Neuronal stem cell (in vitro differentiated cells): ENCODE results near the gene AOAH.

Experiments
- DNase-seq: peaks from one replicate; pipeline ENCODE4 v3.0.0-alpha.2; 2013; ENCODE audit warnings: low spot score
- H2AFZ ChIP-seq: one replicate; pipeline ENCODE4 v1.6.1; 2013; ENCODE audit warnings: mild to moderate bottlenecking, low read length, inconsistent platforms
- H2AK5ac ChIP-seq: 2 replicates; pipeline ENCODE4 v1.6.1; 2013; ENCODE audit warnings: low read depth, mild to moderate bottlenecking, inconsistent platforms, low read length, moderate library complexity, mixed read lengths
- H2BK120ac ChIP-seq: 2 replicates; pipeline ENCODE4 v1.6.1; 2013; ENCODE audit warnings: low read depth, mild to moderate bottlenecking, inconsistent platforms, low read length, moderate library complexity, mixed read lengths
- H2BK12ac ChIP-seq: one replicate; pipeline ENCODE4 v1.6.1; 2013; ENCODE audit warnings: low read length, inconsistent platforms
- H2BK15ac ChIP-seq: 2 replicates; pipeline ENCODE4 v1.6.1; 2013; ENCODE audit warnings: mild to moderate bottlenecking, low read length, inconsistent platforms, mixed read lengths
- H2BK5ac ChIP-seq: one replicate; pipeline ENCODE4 v1.6.1; 2013; ENCODE audit warnings: inconsistent platforms, mild to moderate bottlenecking, low read length, moderate library complexity
- H3K14ac ChIP-seq: one replicate; pipeline ENCODE4 v1.6.1; 2013; ENCODE audit warnings: low read length, inconsistent platforms
- H3K18ac ChIP-seq: 2 replicates; pipeline ENCODE4 v1.6.1; 2013; ENCODE audit warnings: low read length, inconsistent platforms
- H3K23ac ChIP-seq: 2 replicates; pipeline ENCODE4 v1.6.1; 2013; ENCODE audit warnings: low read depth, mild to moderate bottlenecking, mixed read lengths, low read length, inconsistent platforms; ENCODE audit not compliant: poor library complexity
- H3K27ac ChIP-seq: replicated peaks from 3 replicates; pipeline ENCODE4 v1.5.1; 2013; ENCODE audit warnings: low read length, inconsistent platforms
- H3K27me3 ChIP-seq, 3 experiments: 2 replicates each; pipeline ENCODE4 v1.6.1; 2013; ENCODE audit warnings: low read length in 3 of 3, mild to moderate bottlenecking in 2 of 3, inconsistent platforms in 1 of 3, low read depth in 1 of 3, mixed read lengths in 1 of 3, moderate library complexity in 1 of 3; ENCODE audit not compliant: control insufficient read depth in 3 of 3, insufficient read depth in 3 of 3
- H3K36me3 ChIP-seq, 2 donors: replicated peaks in 1 of 2; 2 replicates each; pipeline ENCODE4 v1.6.1; 2013; ENCODE audit warnings: low read length in 2 of 2; ENCODE audit not compliant: control insufficient read depth in 2 of 2, insufficient read depth in 2 of 2
- H3K4ac ChIP-seq: 2 replicates; pipeline ENCODE4 v1.6.1; 2013; ENCODE audit warnings: inconsistent platforms, mild to moderate bottlenecking, low read length, moderate library complexity
- H3K4me1 ChIP-seq, 2 donors: 1 replicate in 1 of 2; 2 replicates in 1 of 2; pipeline ENCODE4 v1.6.1; 2013; ENCODE audit warnings: low read length in 2 of 2, low read depth in 1 of 2; ENCODE audit not compliant: control insufficient read depth in 2 of 2, insufficient read depth in 1 of 2
- H3K4me2 ChIP-seq: one replicate; pipeline ENCODE4 v1.6.1; 2013; ENCODE audit warnings: mild to moderate bottlenecking, low read length, inconsistent platforms; ENCODE audit not compliant: insufficient read depth, poor library complexity, severe bottlenecking
- H3K4me3 ChIP-seq, 2 donors: 2 replicates each; pipeline ENCODE4 v1.5.1; 2013; ENCODE audit warnings: low read length in 2 of 2, mild to moderate bottlenecking in 2 of 2, inconsistent platforms in 1 of 2, moderate library complexity in 1 of 2
- H3K79me1 ChIP-seq: one replicate; pipeline ENCODE4 v1.6.1; 2013; ENCODE audit warnings: low read depth, mild to moderate bottlenecking, inconsistent platforms, low read length, moderate library complexity
- H3K9ac ChIP-seq: one replicate; pipeline ENCODE4 v1.6.1; 2013; ENCODE audit warnings: mild to moderate bottlenecking, low read depth, low read length, inconsistent platforms; ENCODE audit not compliant: poor library complexity
- H3K9me3 ChIP-seq, 2 donors: replicated peaks in 1 of 2; 2 replicates each; pipeline versions ENCODE3 to v1.6.1; 2013; ENCODE audit warnings: low read length in 2 of 2, mild to moderate bottlenecking in 2 of 2, inconsistent platforms in 1 of 2, low read depth in 1 of 2, mixed read lengths in 1 of 2, moderate library complexity in 1 of 2; ENCODE audit not compliant: control insufficient read depth in 2 of 2, insufficient read depth in 1 of 2
- H4K8ac ChIP-seq: one replicate; pipeline ENCODE4 v1.6.1; 2013; ENCODE audit warnings: low read depth, mild to moderate bottlenecking, inconsistent platforms, low read length, moderate library complexity
- H4K91ac ChIP-seq: one replicate; pipeline ENCODE4 v1.6.1; 2013; ENCODE audit warnings: low read length, low read depth, mild to moderate bottlenecking, inconsistent platforms; ENCODE audit not compliant: poor library complexity
- WGBS, 2 donors: extraction: QIAGEN DNeasy Blood & Tissue Kit; methylation state at CpG; one replicate each; pipeline ENCODE4 v1.1.7; 2013; ENCODE audit warnings: missing lambda C conversion rate in 2 of 2, mixed read lengths in 1 of 2; ENCODE audit not compliant: insufficient read length in 2 of 2, insufficient replicate concordance in 1 of 2; ENCODE audit errors: extremely low coverage in 2 of 2; 5-methylcytosine and 5-hydroxymethylcytosine counted together

The AOAH gene

GRCh38 chr7:36710186-36710791 is 14.0 kb downstream of the AOAH start:
- WGBS, 2 donors, result no CpG with 5 or more reads among the region's 3 CpGs
- Histone ChIP-seq H3K36me3 (no peaks in the 10 kb centered on the region), H4K91ac (no peak overlapping the region), H2BK5ac (no peak overlapping the region), H4K8ac (no peak overlapping the region), H3K14ac (no peak overlapping the region), H2BK120ac (no peak overlapping the region), H2BK12ac (no peak overlapping the region), H3K4ac (no peak overlapping the region), H3K4me2 (no peak overlapping the region), H3K27me3 (no peaks in the 10 kb centered on the region), H3K23ac (no peak overlapping the region), H2AFZ (no peak overlapping the region), H3K18ac (no peak overlapping the region), H3K79me1 (no peaks in the 10 kb centered on the region), H3K9me3 (no peaks in the 10 kb centered on the region), H2AK5ac (no peak overlapping the region), H2BK15ac (no peak overlapping the region), H3K4me3 (no peak overlapping the region), H3K27ac (no peak overlapping the region), H3K9ac (no peak overlapping the region), H3K4me1 (no peaks in the 10 kb centered on the region)
- no peak for DNase-seq

- H2BK120ac ChIP-seq, result no peak overlapping the region
- H2BK5ac ChIP-seq, result no peak overlapping the region
- H4K8ac ChIP-seq, result no peak overlapping the region
- no peak overlapping the region for H4K91ac ChIP-seq
- no peaks in the 10 kb centered on the region for H3K79me1 ChIP-seq
- no peaks in the 10 kb centered on the region for H3K4me1 ChIP-seq
- H3K36me3 ChIP-seq, result no peaks in the 10 kb centered on the region
- no peak overlapping the region for H3K14ac ChIP-seq
- H3K4ac ChIP-seq, result no peak overlapping the region
- H3K4me3 ChIP-seq, result no peak overlapping the region
- H2AFZ ChIP-seq, result no peak overlapping the region
- H3K9ac ChIP-seq, result no peak overlapping the region
- H3K9me3 ChIP-seq, result no peaks in the 10 kb centered on the region
- no CpG with 5 or more reads among the region's 5 CpGs for WGBS, 2 donors
- no peak overlapping the region for H3K18ac ChIP-seq
- no peak overlapping the region for H3K4me2 ChIP-seq
- H3K27me3 ChIP-seq, result no peaks in the 10 kb centered on the region
- no peak overlapping the region for H3K27ac ChIP-seq
- DNase-seq, result no peak
- H3K23ac ChIP-seq, result no peak overlapping the region
- no peak overlapping the region for H2BK15ac ChIP-seq
- H2BK12ac ChIP-seq, result no peak overlapping the region
- no peak overlapping the region for H2AK5ac ChIP-seq
Observed at GRCh38 chr7:36708767-36709166, 15.5 kb downstream of the AOAH start.

GRCh38 chr7:36707898-36708297 is 16.4 kb downstream of the AOAH start:
- Histone ChIP-seq H3K4me3 (no peak overlapping the region), H3K4me1 (no peaks in the 10 kb centered on the region), H2AK5ac (no peak overlapping the region), H3K4ac (no peak overlapping the region), H3K79me1 (no peaks in the 10 kb centered on the region), H4K8ac (no peak overlapping the region), H3K4me2 (no peak overlapping the region), H3K23ac (no peak overlapping the region), H2BK120ac (no peak overlapping the region), H3K14ac (no peak overlapping the region), H2BK15ac (no peak overlapping the region), H3K27ac (no peak overlapping the region), H3K18ac (no peak overlapping the region), H3K9ac (no peak overlapping the region), H3K9me3 (no peaks in the 10 kb centered on the region), H2BK5ac (no peak overlapping the region), H3K36me3 (no peaks in the 10 kb centered on the region), H2BK12ac (no peak overlapping the region), H4K91ac (no peak overlapping the region), H2AFZ (no peak overlapping the region), H3K27me3 (no peaks in the 10 kb centered on the region)
- no peak for DNase-seq
- no CpG with 5 or more reads among the region's 4 CpGs for WGBS, 2 donors

DNA sequence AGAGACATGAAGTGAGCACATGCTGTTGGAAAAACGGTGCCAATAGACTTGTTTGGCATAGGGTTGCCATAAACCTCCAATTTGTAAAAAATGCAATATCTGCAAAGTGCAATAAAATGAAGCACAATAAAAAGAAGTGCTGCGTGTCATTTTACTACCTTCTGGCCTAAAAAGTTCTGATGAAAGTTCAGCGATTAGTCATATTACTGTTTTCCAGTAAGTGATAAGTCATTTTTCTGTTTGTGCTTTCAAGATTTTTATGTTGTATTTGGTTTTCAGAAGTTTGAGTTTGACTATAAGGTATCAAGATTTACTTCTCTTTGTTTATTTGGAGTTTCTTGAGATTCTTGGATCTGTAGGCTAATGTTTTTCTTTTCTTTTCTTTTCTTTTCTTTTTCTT is 16.8 kb downstream of the AOAH start:
- H4K8ac ChIP-seq, result no peak overlapping the region
- no peak overlapping the region for H2BK5ac ChIP-seq
- H3K9ac ChIP-seq, result no peak overlapping the region
- H2BK12ac ChIP-seq, result no peak overlapping the region
- no peak overlapping the region for H3K14ac ChIP-seq
- no peak for DNase-seq
- no peaks in the 10 kb centered on the region for H3K36me3 ChIP-seq
- H3K4me2 ChIP-seq, result no peak overlapping the region
- no CpG with 5 or more reads among the region's 3 CpGs for WGBS, 2 donors
- no peak overlapping the region for H3K4me3 ChIP-seq
- H3K4ac ChIP-seq, result no peak overlapping the region
- no peaks in the 10 kb centered on the region for H3K9me3 ChIP-seq
- no peak overlapping the region for H4K91ac ChIP-seq
- no peak overlapping the region for H2AFZ ChIP-seq
- no peak overlapping the region for H2BK120ac ChIP-seq
- no peaks in the 10 kb centered on the region for H3K4me1 ChIP-seq
- H3K27me3 ChIP-seq, result no peaks in the 10 kb centered on the region
- no peak overlapping the region for H3K23ac ChIP-seq
- no peak overlapping the region for H3K18ac ChIP-seq
- H3K79me1 ChIP-seq, result no peaks in the 10 kb centered on the region
- no peak overlapping the region for H2BK15ac ChIP-seq
- H2AK5ac ChIP-seq, result no peak overlapping the region
- H3K27ac ChIP-seq, result no peak overlapping the region
